Endothelial cell (in vitro differentiated cells): Measurements from ENCODE around the gene TUBA3D. TPM values are rescaled to one million over a fixed set of nuclear protein-coding genes. Genes with fewer than 3 reads are reported as not detected.
"Not testable (repeated sequence)": the region's sequence is repeated elsewhere in the genome, so short reads cannot be mapped to it uniquely, and the experiment has no call there.

ENCODE experiments used
- DNase-seq: peaks from one replicate; pipeline ENCODE4 v3.0.0; 2021; ENCODE audit warnings: low spot score
- H3K27ac Mint-ChIP-seq: one replicate; pipeline ENCODE4 v1.8.0; 2021; ENCODE audit warnings: mixed read lengths, inconsistent platforms; ENCODE audit not compliant: unreplicated experiment
- H3K27me3 Mint-ChIP-seq: one replicate; pipeline ENCODE4 v1.8.0; 2021; ENCODE audit warnings: mild to moderate bottlenecking, moderate library complexity, mixed read lengths, inconsistent platforms; ENCODE audit not compliant: unreplicated experiment
- H3K36me3 Mint-ChIP-seq: one replicate; pipeline ENCODE4 v1.8.0; 2021; ENCODE audit warnings: mild to moderate bottlenecking, low read depth, mixed read lengths, inconsistent platforms; ENCODE audit not compliant: unreplicated experiment
- H3K4me1 Mint-ChIP-seq: one replicate; pipeline ENCODE4 v1.8.0; 2021; ENCODE audit warnings: mild to moderate bottlenecking, mixed read lengths, inconsistent platforms; ENCODE audit not compliant: unreplicated experiment
- H3K4me3 Mint-ChIP-seq: one replicate; pipeline ENCODE4 v1.8.0; 2021; ENCODE audit warnings: mild to moderate bottlenecking, mixed read lengths, inconsistent platforms; ENCODE audit not compliant: unreplicated experiment
- H3K9me3 Mint-ChIP-seq: one replicate; pipeline ENCODE4 v1.8.0; 2021; ENCODE audit warnings: mixed read lengths, inconsistent platforms; ENCODE audit not compliant: unreplicated experiment
- total RNA-seq: library from RNA; stranded (reverse); fragmentation: NEBNext Ultra II Directional; extraction: Animal tissue kit (Norgen Biotek cat#: 25700); gene quantifications from one replicate; pipeline ENCODE4 v1.2.1, GENCODE V29; 2021; ENCODE audit not compliant: unreplicated experiment
- TF ChIP-seq, protein P1 (sequence below): fragments of 200-600 bp; sonication (generic); IDR thresholded peaks from one replicate; pipeline ENCODE4 v1.5.0; 2021; ENCODE audit warnings: antibody characterized with exemption; ENCODE audit not compliant: unreplicated experiment

The TUBA3D gene
- total RNA-seq, 1 donor from 2014 or later, result not detected

DNA sequence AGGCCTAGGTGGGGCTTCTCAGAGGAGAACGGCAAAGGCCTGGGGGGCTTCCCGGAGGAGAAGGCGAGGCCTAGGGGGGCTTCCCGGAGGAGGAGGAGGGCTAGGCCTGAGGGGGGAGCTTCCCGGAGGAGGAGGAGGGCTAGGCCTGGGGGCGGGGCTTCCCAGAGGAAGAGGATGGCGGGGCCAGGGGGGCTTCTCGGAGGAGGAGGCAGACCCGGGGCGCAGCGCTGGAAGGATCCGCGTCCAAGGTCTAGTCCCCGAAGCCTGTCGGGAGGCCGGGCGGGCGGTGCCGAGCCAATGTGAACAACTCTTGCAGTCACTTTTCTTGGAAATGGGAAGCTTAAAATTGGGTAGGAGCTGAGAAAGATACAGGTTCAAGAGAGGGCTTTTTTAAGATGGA, 30.0 kb upstream of the TUBA3D start:
- Mint-ChIP-seq H3K4me3 (no peak overlapping the region), H3K36me3 (no peaks in the 10 kb centered on the region), H3K4me1 (peaks cover 3% of the 10 kb centered on the region), H3K9me3 (no peaks in the 10 kb centered on the region), H3K27me3 (peaks cover 2% of the 10 kb centered on the region), H3K27ac (no peak overlapping the region)
- TF ChIP-seq, protein P1, sequence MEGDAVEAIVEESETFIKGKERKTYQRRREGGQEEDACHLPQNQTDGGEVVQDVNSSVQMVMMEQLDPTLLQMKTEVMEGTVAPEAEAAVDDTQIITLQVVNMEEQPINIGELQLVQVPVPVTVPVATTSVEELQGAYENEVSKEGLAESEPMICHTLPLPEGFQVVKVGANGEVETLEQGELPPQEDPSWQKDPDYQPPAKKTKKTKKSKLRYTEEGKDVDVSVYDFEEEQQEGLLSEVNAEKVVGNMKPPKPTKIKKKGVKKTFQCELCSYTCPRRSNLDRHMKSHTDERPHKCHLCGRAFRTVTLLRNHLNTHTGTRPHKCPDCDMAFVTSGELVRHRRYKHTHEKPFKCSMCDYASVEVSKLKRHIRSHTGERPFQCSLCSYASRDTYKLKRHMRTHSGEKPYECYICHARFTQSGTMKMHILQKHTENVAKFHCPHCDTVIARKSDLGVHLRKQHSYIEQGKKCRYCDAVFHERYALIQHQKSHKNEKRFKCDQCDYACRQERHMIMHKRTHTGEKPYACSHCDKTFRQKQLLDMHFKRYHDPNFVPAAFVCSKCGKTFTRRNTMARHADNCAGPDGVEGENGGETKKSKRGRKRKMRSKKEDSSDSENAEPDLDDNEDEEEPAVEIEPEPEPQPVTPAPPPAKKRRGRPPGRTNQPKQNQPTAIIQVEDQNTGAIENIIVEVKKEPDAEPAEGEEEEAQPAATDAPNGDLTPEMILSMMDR, result no peak
- DNase-seq, result no peak

DNA sequence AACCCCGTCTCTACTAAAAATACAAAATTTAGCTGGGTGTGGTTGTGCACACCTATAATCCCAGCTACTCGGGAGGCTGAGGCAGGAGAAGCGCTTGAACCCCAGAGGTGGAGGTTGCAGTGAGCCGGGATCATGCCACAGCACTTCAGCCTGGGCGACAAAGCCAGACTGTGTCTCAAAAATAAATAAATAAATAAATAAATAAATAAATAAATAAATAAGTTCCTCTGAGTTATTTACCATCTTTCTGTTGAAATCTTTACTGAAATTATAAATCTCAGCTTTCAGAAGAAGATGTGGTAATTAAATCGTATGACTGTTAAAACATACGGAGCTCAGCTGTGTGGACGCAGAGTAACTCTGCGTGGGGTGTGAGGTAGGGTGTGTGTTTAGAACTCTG, 27.9 kb upstream of the TUBA3D start:
- H3K27me3 Mint-ChIP-seq, H3K4me1 Mint-ChIP-seq, H3K27ac Mint-ChIP-seq, H3K36me3 Mint-ChIP-seq, H3K9me3 Mint-ChIP-seq, H3K4me3 Mint-ChIP-seq, DNase-seq: not testable (repeated sequence)

DNA sequence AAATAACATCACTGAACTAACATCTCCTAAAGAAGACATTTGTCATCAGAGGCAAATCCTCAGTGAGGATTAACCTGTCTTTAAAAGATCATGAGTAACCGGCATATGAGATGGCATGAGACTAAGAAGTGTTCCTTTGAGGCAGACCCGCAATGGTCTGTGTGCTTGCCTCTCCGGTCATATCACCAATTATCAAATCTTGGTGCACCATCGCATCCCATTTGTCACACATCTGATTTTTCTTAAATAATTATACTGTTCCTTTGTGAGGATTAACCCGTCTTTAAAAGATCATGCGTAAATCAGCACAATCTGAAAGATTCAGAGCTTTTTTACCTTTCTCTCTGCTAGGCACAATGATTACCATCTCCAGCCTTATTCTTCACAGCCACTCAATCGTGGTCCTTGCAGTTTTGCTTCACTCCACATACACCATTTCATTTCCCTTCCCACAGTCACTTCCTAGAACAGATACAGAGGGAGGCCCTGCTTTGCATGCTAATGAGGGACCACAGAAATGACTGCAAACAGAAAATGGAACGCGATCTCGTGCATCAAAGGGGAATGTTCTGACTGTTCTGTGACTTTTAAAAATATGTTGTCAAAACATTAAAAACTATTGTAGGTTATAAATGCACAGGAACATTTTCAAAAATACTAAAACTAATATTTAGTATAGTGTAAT, 24.5 kb upstream of the TUBA3D start:
- not testable (repeated sequence) for H3K27me3 Mint-ChIP-seq, DNase-seq, H3K9me3 Mint-ChIP-seq, H3K4me3 Mint-ChIP-seq, H3K36me3 Mint-ChIP-seq, H3K27ac Mint-ChIP-seq, H3K4me1 Mint-ChIP-seq

DNA sequence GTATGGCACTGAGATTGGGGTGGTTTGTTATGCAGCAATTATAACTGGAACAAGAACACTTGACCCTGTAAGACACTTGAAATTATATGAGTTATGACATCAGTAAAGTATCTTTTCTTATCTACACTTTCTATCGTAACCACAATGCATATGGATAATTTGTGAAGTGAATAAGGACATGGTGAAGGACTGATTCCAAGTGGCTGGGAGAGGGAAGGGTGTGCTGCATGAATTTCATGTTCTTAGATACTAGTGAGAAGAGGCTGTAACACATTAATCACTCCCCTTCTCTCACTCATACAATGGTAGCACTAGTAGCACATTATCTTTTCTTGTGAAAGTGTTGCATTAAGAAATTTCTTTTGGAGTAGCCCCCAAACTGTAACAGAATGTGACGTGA, 21.0 kb upstream of the TUBA3D start:
- not testable (repeated sequence) for H3K4me1 Mint-ChIP-seq, H3K4me3 Mint-ChIP-seq, H3K9me3 Mint-ChIP-seq, H3K36me3 Mint-ChIP-seq, H3K27me3 Mint-ChIP-seq, DNase-seq, H3K27ac Mint-ChIP-seq

DNA sequence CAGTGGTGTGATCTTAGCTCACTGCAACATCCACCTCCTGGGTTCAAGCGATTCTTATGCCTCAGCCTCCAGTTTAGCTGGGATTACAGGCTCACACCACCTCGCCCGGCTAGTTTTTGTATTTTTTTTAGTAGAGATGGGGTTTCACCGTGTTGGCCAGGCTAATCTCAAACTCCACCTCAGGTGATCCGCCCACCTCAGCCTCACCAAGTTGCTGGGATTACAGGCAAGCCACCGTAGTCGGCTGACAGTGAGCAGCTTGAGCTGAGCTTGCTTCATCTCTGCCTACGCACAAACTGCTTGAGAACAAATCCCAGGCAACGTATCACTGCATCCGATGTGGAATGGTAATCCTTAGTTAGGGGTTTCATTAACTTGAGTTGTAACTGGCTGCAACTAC, 8.2 kb upstream of the TUBA3D start:
- H3K4me3 Mint-ChIP-seq, H3K9me3 Mint-ChIP-seq, H3K4me1 Mint-ChIP-seq, DNase-seq, H3K36me3 Mint-ChIP-seq, H3K27ac Mint-ChIP-seq, H3K27me3 Mint-ChIP-seq: not testable (repeated sequence)

DNA sequence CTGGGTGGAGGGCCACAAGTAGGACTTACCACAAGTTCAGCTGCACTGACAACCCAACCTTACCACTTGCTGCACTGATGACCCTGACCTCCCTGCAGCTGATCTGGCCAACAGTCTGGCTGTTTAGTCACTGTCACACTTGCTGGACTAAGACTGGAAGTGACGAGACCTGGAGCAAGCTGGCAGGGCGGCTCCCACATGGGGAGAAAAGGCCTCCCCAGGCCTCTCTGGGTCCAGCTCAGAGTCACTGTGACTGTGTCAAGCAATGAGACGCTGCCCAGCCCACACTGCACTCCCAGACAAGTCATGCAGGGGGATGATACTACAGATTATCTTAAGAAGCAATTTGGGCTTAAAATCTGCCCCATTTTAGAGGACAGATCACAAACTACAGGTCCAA, 5.0 kb upstream of the TUBA3D start:
- not testable (repeated sequence) for H3K4me1 Mint-ChIP-seq, H3K4me3 Mint-ChIP-seq, H3K36me3 Mint-ChIP-seq, DNase-seq, H3K27ac Mint-ChIP-seq, H3K27me3 Mint-ChIP-seq, H3K9me3 Mint-ChIP-seq

DNA sequence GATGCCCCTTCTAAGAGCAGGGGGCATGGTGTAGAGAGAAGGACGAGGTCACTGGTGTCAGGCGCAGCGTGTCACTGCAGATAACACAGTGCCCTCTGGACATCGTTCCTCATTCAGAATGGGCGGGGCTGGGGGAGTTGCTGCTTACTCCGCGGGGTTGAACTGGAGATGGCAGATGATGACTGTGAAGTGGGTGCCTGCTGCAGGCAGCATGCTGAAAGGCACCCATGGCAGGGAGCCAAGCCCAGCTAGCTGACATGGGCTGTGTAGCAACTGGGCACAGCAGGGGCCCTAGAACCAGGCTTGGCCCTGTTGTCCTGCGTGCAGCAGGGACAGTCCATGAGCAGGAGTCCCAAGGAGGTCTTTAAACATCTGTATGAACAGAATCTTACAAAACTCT, 4.3 kb upstream of the TUBA3D start:
- H3K4me1 Mint-ChIP-seq, H3K9me3 Mint-ChIP-seq, H3K27ac Mint-ChIP-seq, H3K36me3 Mint-ChIP-seq, H3K27me3 Mint-ChIP-seq, H3K4me3 Mint-ChIP-seq, DNase-seq: not testable (repeated sequence)

DNA sequence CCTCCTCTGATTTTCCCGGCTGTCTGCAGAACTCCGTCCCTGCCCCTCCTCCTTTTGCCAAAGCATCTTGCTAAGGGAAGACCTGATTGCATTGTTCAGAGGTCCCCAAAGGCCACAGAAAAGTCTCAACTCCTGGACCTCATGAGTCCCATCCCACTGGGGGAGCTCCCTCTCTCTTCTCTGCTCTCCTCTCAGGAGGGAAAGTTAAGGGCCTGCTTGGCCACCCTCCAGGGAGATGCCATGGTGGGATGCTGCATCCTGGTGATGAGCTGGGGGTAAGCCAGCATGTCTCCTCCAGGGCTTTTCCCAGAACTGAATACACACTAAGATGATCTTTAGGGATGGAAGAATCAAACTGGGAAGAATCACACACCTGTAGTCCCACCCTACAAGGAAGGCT, 2.7 kb upstream of the TUBA3D start:
- H3K27ac Mint-ChIP-seq, DNase-seq, H3K9me3 Mint-ChIP-seq, H3K4me1 Mint-ChIP-seq, H3K27me3 Mint-ChIP-seq, H3K4me3 Mint-ChIP-seq, H3K36me3 Mint-ChIP-seq: not testable (repeated sequence)

DNA sequence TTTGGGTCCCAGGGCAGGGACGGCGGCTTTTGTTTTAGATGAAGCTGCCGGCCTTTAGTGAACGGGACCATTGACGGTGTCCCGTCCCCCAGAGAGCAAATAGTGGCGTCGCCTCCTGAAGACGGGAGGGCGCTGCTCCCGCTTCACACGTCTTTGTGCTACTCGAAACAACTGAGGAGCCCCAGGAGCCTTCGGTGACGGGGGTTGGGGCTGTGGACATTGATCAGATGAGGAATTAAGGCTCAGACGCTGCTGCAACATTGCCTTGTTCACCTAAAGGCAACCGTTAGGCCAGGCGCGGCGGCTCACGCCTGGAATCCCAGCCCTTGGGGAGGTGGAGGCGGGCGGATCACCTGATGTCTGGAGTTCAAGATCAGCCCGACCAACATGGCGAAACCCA, 444 bp downstream of the TUBA3D start:
- not testable (repeated sequence) for H3K27ac Mint-ChIP-seq, DNase-seq, H3K27me3 Mint-ChIP-seq, H3K4me1 Mint-ChIP-seq, H3K4me3 Mint-ChIP-seq, H3K36me3 Mint-ChIP-seq, H3K9me3 Mint-ChIP-seq

DNA sequence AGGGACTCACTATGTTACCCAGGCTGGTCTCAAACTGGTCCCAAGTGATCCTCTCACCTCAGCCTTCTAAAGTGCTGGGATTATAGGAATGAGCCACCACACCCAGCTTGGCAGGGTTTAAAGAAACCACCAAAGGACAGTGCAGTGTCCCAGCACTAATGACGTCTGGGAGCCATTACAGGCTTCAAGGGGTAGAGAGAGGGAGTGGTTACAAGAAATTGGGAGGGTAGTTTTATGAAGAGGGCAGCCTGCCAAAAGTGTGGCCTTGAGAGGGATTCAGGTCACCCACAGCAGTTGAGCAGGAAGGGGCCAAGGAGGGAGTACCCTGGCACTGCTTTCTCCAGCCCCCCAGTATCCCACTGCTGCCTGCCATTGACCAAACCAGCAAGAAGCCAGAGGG, 1.3 kb downstream of the TUBA3D start:
- H3K9me3 Mint-ChIP-seq, DNase-seq, H3K4me1 Mint-ChIP-seq, H3K4me3 Mint-ChIP-seq, H3K27me3 Mint-ChIP-seq, H3K36me3 Mint-ChIP-seq, H3K27ac Mint-ChIP-seq: not testable (repeated sequence)

DNA sequence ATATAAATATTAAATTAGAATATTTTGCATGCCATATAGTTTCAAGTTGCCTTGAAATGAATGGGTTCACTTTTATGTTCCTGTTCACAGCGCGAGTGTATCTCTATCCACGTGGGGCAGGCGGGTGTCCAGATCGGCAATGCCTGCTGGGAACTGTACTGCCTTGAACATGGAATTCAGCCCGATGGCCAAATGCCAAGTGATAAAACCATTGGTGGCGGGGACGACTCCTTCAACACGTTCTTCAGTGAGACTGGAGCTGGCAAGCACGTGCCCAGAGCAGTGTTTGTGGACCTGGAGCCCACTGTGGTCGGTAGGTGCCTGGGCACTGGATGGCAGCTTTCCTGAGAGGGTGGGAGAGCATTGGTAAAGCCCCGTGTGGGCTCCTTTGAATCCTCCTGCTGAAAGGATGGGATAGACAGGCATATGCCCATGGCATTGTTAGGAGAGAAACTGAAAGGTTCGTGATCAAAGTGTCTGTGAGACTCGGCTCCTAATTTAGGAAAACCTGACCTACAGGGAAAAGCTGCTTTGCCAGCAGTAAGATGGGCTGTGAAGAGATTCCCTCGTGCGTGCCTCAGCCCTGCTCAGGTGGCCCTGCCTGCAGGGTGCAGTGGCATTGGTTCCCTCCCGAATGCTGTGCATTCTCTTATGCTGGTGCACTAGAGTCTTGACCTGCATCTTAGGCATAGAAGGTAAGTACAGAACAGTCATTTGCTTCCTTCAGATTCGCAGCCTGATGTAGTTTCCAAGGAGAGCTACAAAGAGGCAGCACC, 2.3 kb downstream of the TUBA3D start:
- not testable (repeated sequence) for H3K4me1 Mint-ChIP-seq, H3K27ac Mint-ChIP-seq, H3K27me3 Mint-ChIP-seq, H3K9me3 Mint-ChIP-seq, H3K4me3 Mint-ChIP-seq, H3K36me3 Mint-ChIP-seq, DNase-seq
